ENCODE data around the gene COLGALT1. TPM values are rescaled to one million over a fixed set of nuclear protein-coding genes. Genes with fewer than 3 reads are reported as not detected.

The COLGALT1 gene
- total RNA-seq, 1 donor from 2014 or later = 38.4 TPM

DNA sequence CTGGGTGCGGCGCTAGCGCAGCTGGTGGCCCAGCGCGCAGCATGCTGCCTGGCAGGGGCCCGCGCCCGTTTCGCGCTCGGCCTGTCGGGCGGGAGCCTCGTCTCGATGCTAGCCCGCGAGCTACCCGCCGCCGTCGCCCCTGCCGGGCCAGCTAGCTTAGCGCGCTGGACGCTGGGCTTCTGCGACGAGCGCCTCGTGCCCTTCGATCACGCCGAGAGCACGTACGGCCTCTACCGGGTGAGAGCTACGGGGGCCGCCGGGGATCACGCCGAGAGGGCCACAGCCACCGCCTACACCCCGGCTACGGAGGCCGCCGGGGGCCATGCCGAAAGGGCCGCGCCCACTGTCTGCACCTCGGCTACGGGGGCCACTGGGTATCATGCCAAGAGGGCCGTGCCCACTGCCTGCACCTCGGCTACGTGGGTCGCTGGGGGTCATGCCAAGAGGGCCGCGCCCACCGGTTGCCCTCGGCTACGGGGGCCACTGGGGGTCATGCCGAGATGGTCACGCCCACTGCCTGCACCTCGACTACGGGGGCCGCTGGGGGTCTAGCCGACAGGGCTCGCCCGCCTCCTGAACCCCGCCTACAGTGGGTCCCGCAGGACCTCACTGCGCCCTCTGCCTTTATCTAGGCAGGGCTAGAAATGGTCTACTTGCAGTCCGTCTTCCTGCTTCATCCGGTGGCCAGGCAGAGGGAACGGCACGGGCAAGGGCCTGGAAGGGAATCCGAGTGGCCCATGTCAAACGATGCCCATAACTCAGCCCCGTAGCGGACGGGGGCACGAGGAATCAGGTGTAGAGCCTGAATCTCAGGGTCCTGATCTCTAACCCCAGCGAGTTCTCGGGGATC, 43.5 kb upstream of the COLGALT1 start:
- TF ChIP-seq EZH2 (IDR thresholded peaks at IDR 0.05) (no peak), EZH2phosphoT487 (IDR thresholded peaks at IDR 0.05) (no peak)
- TF ChIP-seq, protein P1, sequence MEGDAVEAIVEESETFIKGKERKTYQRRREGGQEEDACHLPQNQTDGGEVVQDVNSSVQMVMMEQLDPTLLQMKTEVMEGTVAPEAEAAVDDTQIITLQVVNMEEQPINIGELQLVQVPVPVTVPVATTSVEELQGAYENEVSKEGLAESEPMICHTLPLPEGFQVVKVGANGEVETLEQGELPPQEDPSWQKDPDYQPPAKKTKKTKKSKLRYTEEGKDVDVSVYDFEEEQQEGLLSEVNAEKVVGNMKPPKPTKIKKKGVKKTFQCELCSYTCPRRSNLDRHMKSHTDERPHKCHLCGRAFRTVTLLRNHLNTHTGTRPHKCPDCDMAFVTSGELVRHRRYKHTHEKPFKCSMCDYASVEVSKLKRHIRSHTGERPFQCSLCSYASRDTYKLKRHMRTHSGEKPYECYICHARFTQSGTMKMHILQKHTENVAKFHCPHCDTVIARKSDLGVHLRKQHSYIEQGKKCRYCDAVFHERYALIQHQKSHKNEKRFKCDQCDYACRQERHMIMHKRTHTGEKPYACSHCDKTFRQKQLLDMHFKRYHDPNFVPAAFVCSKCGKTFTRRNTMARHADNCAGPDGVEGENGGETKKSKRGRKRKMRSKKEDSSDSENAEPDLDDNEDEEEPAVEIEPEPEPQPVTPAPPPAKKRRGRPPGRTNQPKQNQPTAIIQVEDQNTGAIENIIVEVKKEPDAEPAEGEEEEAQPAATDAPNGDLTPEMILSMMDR (IDR thresholded peaks at IDR 0.05) = no peak
- no peaks in the 10 kb centered on the region for H3K27me3 ChIP-seq
- peaks cover 6% of the 10 kb centered on the region for H3K4me1 ChIP-seq
- H3K27ac ChIP-seq = peak overlapping the region; percentile 72
- H3K4me3 ChIP-seq = peak overlapping the region; percentile 64
- peaks cover 24% of the 10 kb centered on the region for H3K4me1 Mint-ChIP-seq
- H4K20me1 ChIP-seq (ENCODE audit: low read depth) = peaks cover 10% of the 10 kb centered on the region
- peaks cover 30% of the 10 kb centered on the region for H3K79me2 ChIP-seq (ENCODE audit: low read depth)
- peaks cover 22% of the 10 kb centered on the region for H3F3A ChIP-seq (ENCODE audit: low read depth)
- no peak overlapping the region for H3K27ac Mint-ChIP-seq
- no peaks in the 10 kb centered on the region for H3K36me3 ChIP-seq
- no peaks in the 10 kb centered on the region for H3K9me3 ChIP-seq (ENCODE audit: low read depth)
- DNase-seq (ENCODE audit: low spot score) = peak; percentile 88
- peaks cover 4% of the 10 kb centered on the region for H3K27me3 Mint-ChIP-seq (ENCODE audit: insufficient read depth, low read depth)
- peak overlapping the region; percentile 82 for H3K4me2 ChIP-seq
- H3K9me3 Mint-ChIP-seq = peaks cover 4% of the 10 kb centered on the region
- H3K36me3 Mint-ChIP-seq = peaks cover 10% of the 10 kb centered on the region
- peak overlapping the region; percentile 71 for H3K9ac ChIP-seq
- peak overlapping the region; percentile 74 for H2AFZ ChIP-seq (replicated peaks)
- H3K4me3 Mint-ChIP-seq = peak overlapping the region; percentile 93

DNA sequence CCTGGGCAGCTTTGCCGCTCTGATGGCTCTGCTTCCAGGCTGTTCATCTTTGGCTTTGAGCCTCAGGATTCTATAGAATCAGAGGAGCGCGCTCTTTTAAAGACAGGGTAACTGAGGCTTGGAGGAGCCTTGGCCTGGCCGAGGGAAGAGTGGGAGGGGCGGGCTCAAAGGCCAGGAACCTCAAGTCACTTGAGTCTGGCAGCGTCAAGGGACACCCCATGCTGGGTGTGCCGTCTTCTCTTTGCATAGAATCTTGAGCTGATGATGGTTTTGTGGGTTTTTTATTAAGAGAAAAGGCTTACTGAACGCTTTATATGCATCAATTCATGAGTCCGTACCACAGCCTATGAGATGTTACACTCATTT, 42.9 kb upstream of the COLGALT1 start:
- H3F3A ChIP-seq (ENCODE audit: low read depth) = peaks cover 22% of the 10 kb centered on the region
- Mint-ChIP-seq H3K27ac (no peak overlapping the region), H3K9me3 (peaks cover 10% of the 10 kb centered on the region), H3K4me3 (peak overlapping the region; percentile 93), H3K4me1 (peaks cover 24% of the 10 kb centered on the region), H3K27me3 (ENCODE audit: insufficient read depth, low read depth) (peaks cover 4% of the 10 kb centered on the region), H3K36me3 (peaks cover 16% of the 10 kb centered on the region)
- H2AFZ ChIP-seq (replicated peaks) = no peak overlapping the region
- peak overlapping the region; percentile 71 for H3K9ac ChIP-seq
- peaks cover 30% of the 10 kb centered on the region for H3K79me2 ChIP-seq (ENCODE audit: low read depth)
- peaks cover 6% of the 10 kb centered on the region for H3K4me1 ChIP-seq
- H3K27ac ChIP-seq = no peak overlapping the region
- TF ChIP-seq EZH2 (IDR thresholded peaks at IDR 0.05) (no peak), EZH2phosphoT487 (IDR thresholded peaks at IDR 0.05) (no peak)
- TF ChIP-seq, protein P1 (IDR thresholded peaks at IDR 0.05) = no peak
- peak overlapping the region; percentile 64 for H3K4me3 ChIP-seq
- peaks cover 5% of the 10 kb centered on the region for H3K36me3 ChIP-seq
- peaks cover 10% of the 10 kb centered on the region for H4K20me1 ChIP-seq (ENCODE audit: low read depth)
- DNase-seq (ENCODE audit: low spot score) = no peak
- H3K27me3 ChIP-seq = no peaks in the 10 kb centered on the region
- no peaks in the 10 kb centered on the region for H3K9me3 ChIP-seq (ENCODE audit: low read depth)
- peak overlapping the region; percentile 82 for H3K4me2 ChIP-seq

DNA sequence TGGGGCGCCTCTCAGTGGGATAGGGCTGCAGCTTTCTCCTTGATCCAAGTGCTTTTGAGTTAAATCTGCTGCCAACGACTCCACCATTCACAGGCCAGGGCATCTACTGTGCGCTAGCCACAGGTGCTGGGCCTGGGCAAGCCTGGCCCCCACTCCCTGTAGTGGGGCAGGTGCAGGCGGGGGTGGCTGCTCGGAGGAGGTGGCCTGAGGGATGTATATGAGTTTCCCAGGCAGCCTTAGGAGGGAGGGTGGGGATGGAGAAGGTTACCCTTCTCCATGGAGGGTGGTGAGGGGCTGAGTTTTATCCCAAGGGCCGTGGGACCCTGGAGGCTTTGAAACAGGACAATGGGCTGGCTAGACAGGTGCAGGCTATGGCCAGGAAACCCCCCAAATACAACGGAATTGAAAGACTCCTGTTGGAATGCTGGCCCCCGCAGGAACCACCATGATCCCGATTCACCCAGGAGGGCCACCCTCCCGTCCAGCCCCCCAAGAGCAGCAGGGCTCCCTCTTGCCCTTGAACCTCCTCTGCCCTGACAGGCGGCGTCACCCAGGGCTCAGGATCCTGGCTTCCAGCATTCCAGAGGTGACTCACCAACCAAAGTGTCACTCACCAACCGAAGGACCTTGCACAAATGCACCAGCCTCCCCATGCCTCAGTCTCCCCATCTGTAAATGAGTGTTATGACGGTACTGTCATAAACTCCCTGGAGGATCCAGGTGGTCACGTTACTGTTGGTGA, 39.9 kb upstream of the COLGALT1 start:
- H4K20me1 ChIP-seq (ENCODE audit: low read depth) = peaks cover 10% of the 10 kb centered on the region
- H3K4me1 ChIP-seq = peaks cover 6% of the 10 kb centered on the region
- H2AFZ ChIP-seq (replicated peaks) = no peak overlapping the region
- no peak overlapping the region for H3K4me3 ChIP-seq
- H3K27ac ChIP-seq = no peak overlapping the region
- Mint-ChIP-seq H3K4me3 (no peak overlapping the region), H3K27ac (no peak overlapping the region), H3K36me3 (peaks cover 22% of the 10 kb centered on the region), H3K27me3 (ENCODE audit: insufficient read depth, low read depth) (peaks cover 4% of the 10 kb centered on the region), H3K9me3 (peaks cover 20% of the 10 kb centered on the region), H3K4me1 (peaks cover 15% of the 10 kb centered on the region)
- H3F3A ChIP-seq (ENCODE audit: low read depth) = peaks cover 20% of the 10 kb centered on the region
- peaks cover 12% of the 10 kb centered on the region for H3K36me3 ChIP-seq
- H3K4me2 ChIP-seq = no peak overlapping the region
- peaks cover 5% of the 10 kb centered on the region for H3K9me3 ChIP-seq (ENCODE audit: low read depth)
- no peak for DNase-seq (ENCODE audit: low spot score)
- H3K9ac ChIP-seq = no peak overlapping the region
- H3K79me2 ChIP-seq (ENCODE audit: low read depth) = peaks cover 20% of the 10 kb centered on the region
- H3K27me3 ChIP-seq = no peaks in the 10 kb centered on the region
- TF ChIP-seq, protein P1 (IDR thresholded peaks at IDR 0.05) = no peak

Data from neural progenitor cell (in vitro differentiated cells).